NCI-H146 (cell line): ENCODE results near the gene TBC1D22A.
A peak's percentile ranks its signal among the peaks of the same experiment; 100 is the strongest.
"Not testable (repeated sequence)": the region's sequence is repeated elsewhere in the genome, so short reads cannot be mapped to it uniquely, and the experiment has no call there.

Experiments
- DNase-seq: peaks from one replicate; lab custom pipeline; 2025; lab: John Stamatoyannopoulos, UW

TBC1D22A gene

GRCh38 chr22:47155912-47156311, 393.5 kb downstream of the TBC1D22A start:
- no peak for DNase-seq

GRCh38 chr22:47156352-47157092, 394.1 kb downstream of the TBC1D22A start:
- no peak for DNase-seq

- no peak for DNase-seq
These were observed 394.6 kb downstream of the TBC1D22A start for GRCh38 chr22:47157093-47157420.

- no peak for DNase-seq
These were observed 395.2 kb downstream of the TBC1D22A start for GRCh38 chr22:47157486-47158270.

GRCh38 chr22:47158457-47158856, 396.0 kb downstream of the TBC1D22A start:
- peak; percentile 15 for DNase-seq

- no peak for DNase-seq
These were observed 397.1 kb downstream of the TBC1D22A start for GRCh38 chr22:47159592-47159991.

- DNase-seq, result no peak
These were observed 397.7 kb downstream of the TBC1D22A start for GRCh38 chr22:47160141-47160541.

- no peak for DNase-seq
These were observed 398.5 kb downstream of the TBC1D22A start for GRCh38 chr22:47160781-47161520.

- DNase-seq, result no peak
These were observed 399.2 kb downstream of the TBC1D22A start for GRCh38 chr22:47161631-47162030.

GRCh38 chr22:47162865-47163264, 400.4 kb downstream of the TBC1D22A start:
- no peak for DNase-seq

- no peak for DNase-seq
These were observed 401.0 kb downstream of the TBC1D22A start for GRCh38 chr22:47163481-47163855.

GRCh38 chr22:47163856-47164513, 401.5 kb downstream of the TBC1D22A start:
- no peak for DNase-seq

- no peak for DNase-seq
These were observed 402.3 kb downstream of the TBC1D22A start for GRCh38 chr22:47164514-47165337.

- peak; percentile 47 for DNase-seq
These were observed 403.0 kb downstream of the TBC1D22A start for GRCh38 chr22:47165338-47166032.

- DNase-seq, result peak; percentile 45
These were observed 403.6 kb downstream of the TBC1D22A start for GRCh38 chr22:47166033-47166404.

GRCh38 chr22:47166446-47167016, 404.1 kb downstream of the TBC1D22A start:
- no peak for DNase-seq

- no peak for DNase-seq
These were observed 404.6 kb downstream of the TBC1D22A start for GRCh38 chr22:47167056-47167455.

- not testable (repeated sequence) for DNase-seq
These were observed 405.5 kb downstream of the TBC1D22A start for GRCh38 chr22:47167921-47168320.

GRCh38 chr22:47168441-47168840, 406.0 kb downstream of the TBC1D22A start:
- no peak for DNase-seq
